GM13977 (cell line): ENCODE measurements around the gene LRGUK.

Experiments
- DNase-seq: peaks from one replicate; pipeline ENCODE4 v3.0.0; 2012; ENCODE audit warnings: low spot score
- CTCF ChIP-seq: IDR thresholded peaks from 2 replicates; pipeline ENCODE4 v1.5.1; 2012; ENCODE audit warnings: mild to moderate bottlenecking, control low read depth; ENCODE audit not compliant: insufficient read depth; ENCODE audit errors: extremely low read depth, missing control alignments
- in situ Hi-C: fragments of 300-500 bp; cut with MboI; formaldehyde crosslinking; loops from one replicate; pipeline ENCODE4 v1.12.0; 2022; ENCODE audit warnings: low sequenced_read_pairs, low pct_unique_long_range_greater_than_20kb, mixed read lengths, inconsistent platforms; ENCODE audit not compliant: unreplicated experiment

Gene LRGUK

GRCh38 chr7:134140889-134141867, 14.0 kb downstream of the LRGUK start:
- in situ Hi-C loops: no loop called here
- peak; percentile 72 for DNase-seq
- TF ChIP-seq CTCF: peak; percentile 89

- no peak for TF ChIP-seq CTCF
- no peak for DNase-seq
- in situ Hi-C loops: no loop called here
These were observed 14.7 kb downstream of the LRGUK start for GRCh38 chr7:134141868-134142264.

- no peak for DNase-seq
- no peak for TF ChIP-seq CTCF
- in situ Hi-C loops: no loop called here
These were observed 26.5 kb downstream of the LRGUK start for GRCh38 chr7:134153493-134154136.

DNA sequence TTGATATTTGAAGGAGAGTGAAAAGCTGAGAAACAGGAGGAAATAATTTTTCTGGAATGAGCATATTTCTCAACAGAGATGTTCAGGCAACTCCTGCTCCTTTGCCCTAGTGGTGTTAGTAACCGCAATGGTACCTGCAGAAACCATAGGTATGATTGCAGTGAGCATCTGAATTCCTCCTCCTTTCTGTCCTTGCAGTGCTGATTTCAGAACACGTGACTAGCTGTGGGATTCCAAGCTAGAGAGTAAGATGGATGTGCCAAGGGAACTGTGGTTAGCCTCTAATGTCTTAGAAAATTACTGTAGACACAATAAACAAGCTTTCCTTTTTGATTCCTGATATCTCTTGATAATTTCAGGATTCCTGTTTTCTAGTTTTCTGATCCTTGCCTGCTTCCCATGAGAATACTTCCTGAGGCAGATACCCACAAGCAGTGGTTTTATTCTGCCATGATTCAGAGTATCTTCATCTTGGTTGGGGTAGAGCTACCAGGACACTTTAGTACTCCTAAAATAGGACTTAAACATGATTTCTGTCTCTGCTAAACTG, 27.5 kb downstream of the LRGUK start:
- DNase-seq: no peak
- TF ChIP-seq CTCF: no peak
- in situ Hi-C loops: no loop called here

- in situ Hi-C loops: no loop called here
These were observed 28.1 kb downstream of the LRGUK start for GRCh38 chr7:134155206-134155605.

More at GRCh38 chr7:134155206-134155605, 28.1 kb downstream of the LRGUK start:
- no peak for TF ChIP-seq CTCF
- DNase-seq: no peak
